Left kidney (tissue), 2 donors: ENCODE data around the gene FXYD4. TPM values are rescaled to one million over a fixed set of nuclear protein-coding genes. Genes with fewer than 3 reads are reported as not detected.
"Not testable (repeated sequence)": the region's sequence is repeated elsewhere in the genome, so short reads cannot be mapped to it uniquely, and the experiment has no call there.

Source experiments
- DNase-seq: peaks from one replicate; pipeline ENCODE4 v3.0.0-alpha.2; 2013
- polyA plus RNA-seq: library from polyadenylated mRNA; unstranded; fragments of 120-200 nt; gene quantifications from one replicate; pipeline ENCODE4 v1.2.1, GENCODE V29; 2013; ENCODE audit not compliant: insufficient read length

The FXYD4 gene
- polyA plus RNA-seq, 1 donor = not detected

DNA sequence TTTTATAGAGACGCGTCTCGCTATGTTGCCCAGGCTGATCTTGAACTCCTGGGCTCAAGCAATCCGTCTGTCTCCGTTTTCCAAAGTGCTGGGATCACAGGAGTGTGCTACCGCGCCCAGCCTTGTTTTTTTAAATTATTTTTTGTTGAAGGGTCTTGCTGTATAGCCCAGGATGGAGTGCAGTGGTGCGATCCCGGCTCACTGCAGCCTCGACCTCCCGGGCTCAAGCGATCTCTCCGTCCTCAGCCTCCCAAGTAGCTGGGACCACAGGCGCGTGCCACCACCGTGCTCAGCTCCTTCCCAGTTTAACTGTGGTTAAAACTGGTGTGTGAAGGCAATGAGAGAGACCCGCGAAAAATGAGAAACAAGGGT, 48.5 kb downstream of the FXYD4 start:
- DNase-seq = no peak

DNA sequence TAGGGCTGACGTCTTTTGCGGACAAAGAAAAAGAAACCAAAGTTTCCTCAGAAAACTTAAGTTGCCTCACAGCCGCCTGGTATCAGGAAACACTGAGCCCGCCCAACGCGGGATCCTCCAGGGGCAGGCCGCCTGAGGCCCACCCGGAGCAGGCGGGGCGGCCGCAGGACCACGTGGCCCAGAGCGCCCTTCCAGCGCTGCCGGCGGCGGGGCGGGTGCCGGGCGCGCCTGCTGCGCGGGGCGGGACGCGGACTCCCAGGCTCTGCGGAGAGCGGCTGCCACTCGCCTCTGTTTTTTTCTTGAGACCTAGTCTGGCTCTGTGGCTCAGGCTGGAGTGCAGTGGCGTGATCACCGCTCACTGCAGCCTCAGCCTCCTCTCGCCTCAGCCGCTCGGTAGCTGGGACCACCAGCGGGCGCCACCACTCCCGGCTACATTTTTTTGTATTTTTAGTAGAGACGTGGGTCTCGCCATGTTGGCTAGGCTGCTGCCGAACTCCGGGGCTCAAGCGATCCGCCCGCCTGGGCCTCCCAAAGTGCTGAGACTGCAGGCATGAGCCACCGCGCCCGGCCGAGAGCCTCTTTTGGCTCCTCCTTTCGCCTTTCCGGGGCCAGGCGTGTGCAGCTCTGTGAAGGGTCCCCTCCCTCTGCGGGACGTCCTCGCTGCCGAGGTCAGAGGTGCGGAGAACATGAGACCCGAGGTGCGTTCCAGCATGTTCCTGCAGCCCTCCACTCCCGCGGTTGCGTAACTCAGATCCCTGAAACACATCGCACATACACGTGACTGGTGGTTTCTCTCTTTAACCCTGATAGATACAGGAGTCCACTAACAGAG, 49.1 kb downstream of the FXYD4 start:
- DNase-seq = peak; percentile 78

DNA sequence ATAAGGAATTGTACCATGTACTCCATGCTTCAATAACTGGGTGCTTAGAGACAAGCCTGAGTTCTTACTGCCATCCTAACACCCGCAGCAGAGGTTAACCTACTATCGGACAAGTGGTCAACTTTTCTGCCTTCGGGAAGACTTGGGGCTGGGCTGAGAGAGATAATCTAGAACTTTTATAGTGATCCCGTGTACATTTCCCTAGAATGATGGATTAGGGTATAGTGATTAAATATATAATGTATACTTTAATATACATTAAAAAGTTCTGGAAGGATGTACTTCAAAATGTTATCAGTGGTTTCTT, 49.7 kb downstream of the FXYD4 start:
- no peak for DNase-seq

DNA sequence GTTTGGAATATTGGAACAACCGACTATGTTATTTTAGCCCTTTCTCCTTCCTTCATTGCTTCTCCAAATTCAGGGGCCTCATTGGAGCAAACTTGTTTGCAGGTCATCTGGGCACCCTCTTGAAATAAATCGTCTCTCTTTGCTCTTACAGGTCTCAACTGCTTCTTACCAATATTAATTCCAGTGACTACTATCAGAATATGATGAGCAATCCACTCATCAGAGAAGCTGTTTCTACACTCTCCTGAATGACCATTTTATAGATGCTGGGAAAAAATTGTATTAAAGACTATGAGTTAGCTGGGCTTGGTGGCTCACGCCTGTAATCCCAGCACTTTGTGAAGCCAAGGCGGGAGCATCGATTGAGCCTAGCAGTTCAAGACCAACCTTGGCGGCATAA, 50.1 kb downstream of the FXYD4 start:
- DNase-seq = no peak

DNA sequence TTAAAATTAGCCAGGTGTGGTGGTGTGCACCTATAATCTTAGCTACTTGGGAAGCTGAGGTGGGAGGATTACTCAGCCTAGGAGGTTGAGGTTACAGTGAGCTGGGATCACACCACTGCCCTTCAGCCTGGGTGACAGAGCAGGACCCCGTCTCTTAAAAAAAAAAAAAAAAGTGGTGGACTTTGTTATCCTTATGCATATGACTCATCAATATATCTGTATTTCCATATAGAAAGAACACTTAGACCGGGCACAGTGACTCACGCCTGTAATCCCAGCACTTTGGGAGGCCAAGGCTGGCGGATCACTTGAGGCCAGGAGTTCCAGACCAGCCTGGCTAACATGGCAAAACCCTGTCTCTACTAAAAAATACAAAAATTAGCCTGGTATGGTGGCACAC, 50.5 kb downstream of the FXYD4 start:
- DNase-seq = not testable (repeated sequence)

DNA sequence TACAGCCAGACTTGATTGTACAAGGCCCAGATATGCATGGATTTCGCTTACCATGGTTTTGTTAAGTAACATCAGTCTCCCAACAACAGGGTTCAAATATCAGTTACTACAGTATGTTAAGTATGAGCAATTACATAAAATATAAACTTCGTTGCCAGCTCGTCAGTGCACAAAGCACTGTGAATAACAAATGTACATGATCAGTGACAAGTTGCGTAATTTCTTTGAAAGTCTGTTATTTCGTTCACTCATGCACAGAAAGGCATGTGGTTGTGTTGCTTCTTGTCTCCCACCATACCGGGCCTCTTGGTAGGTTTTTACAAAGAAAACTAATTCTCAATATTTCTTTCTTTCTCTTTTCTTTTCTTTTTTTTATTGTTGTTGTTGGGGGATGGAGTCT, 53.0 kb downstream of the FXYD4 start:
- no peak for DNase-seq

Other genes starting within 250 kb of the FXYD4 start
- 26.5 TPM for gene CSGALNACT2, start 233.2 kb upstream of the FXYD4 start, polyA plus RNA-seq
- gene RASGEF1A, start 104.6 kb upstream of the FXYD4 start, polyA plus RNA-seq = 1.6 TPM
- gene HNRNPF, start 37.5 kb downstream of the FXYD4 start, polyA plus RNA-seq = 204 TPM
- 13.7 TPM for gene ZNF487, start 65.5 kb downstream of the FXYD4 start, polyA plus RNA-seq
- gene ZNF239, start 203.0 kb downstream of the FXYD4 start, polyA plus RNA-seq = 15.9 TPM
- gene ZNF485, start 234.8 kb downstream of the FXYD4 start, polyA plus RNA-seq = 5.5 TPM